WTC11 (cell line): ENCODE data around the gene SRSF10.

Experiments used
- ESRRA ChIP-seq: sonication (generic); formaldehyde crosslinking; IDR thresholded peaks from 2 replicates; pipeline ENCODE4 v1.8.1; 2022; ENCODE audit warnings: mild to moderate bottlenecking, missing genetic modification reagents, borderline replicate concordance
- NFYB ChIP-seq: sonication (generic); formaldehyde crosslinking; conservative IDR thresholded peaks from 2 replicates; pipeline ENCODE4 v1.8.0; 2022; ENCODE audit warnings: low read depth, missing genetic modification reagents
- TEAD1 ChIP-seq: sonication (generic); formaldehyde crosslinking; IDR thresholded peaks from 2 replicates; pipeline ENCODE4 v1.8.0; 2022; ENCODE audit warnings: mild to moderate bottlenecking, missing genetic modification reagents
- TF ChIP-seq, protein P1 (sequence below): fragments of 200-600 bp; IDR thresholded peaks from 2 replicates; pipeline ENCODE4 v1.8.0; 2022; ENCODE audit warnings: antibody characterized with exemption
- TF ChIP-seq, protein P2 (sequence below): sonication (generic); formaldehyde crosslinking; conservative IDR thresholded peaks from 2 replicates; pipeline ENCODE4 v1.8.1; 2022; ENCODE audit warnings: mild to moderate bottlenecking, missing genetic modification reagents
- TF ChIP-seq, protein P3 (sequence below): sonication (generic); formaldehyde crosslinking; IDR thresholded peaks from 2 replicates; pipeline ENCODE4 v1.8.1; 2023; ENCODE audit warnings: mild to moderate bottlenecking, missing genetic modification reagents, moderate library complexity

DNA sequence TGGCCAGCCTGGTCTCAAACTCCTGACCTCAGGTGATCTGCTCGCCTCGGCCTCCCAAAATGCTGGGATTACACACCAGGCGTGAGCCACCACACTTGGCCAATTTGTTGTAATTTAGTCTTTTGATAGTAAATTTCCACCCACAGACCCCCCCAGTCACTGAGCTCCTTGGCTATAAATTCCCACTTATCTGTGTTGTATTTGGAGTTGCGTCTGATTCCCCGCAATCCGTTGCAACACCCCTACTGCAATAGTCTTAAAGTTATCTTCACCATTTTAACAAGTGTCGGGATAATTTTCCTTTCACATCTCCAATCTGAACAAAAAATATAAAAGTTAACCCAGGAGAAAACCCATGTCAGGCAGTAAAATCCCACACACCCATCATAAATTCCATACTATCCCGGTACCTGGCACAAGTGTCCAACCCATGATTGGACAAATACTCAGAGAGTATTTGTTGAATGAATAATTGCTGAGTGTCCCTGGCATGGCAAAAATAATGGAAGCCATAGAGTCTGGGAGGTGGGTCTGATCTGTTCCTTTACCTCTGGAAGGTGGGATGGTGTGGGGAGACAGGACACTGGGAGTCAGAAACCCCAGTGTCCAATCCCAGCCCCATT lies 57.7 kb downstream of the SRSF10 start:
- TF ChIP-seq, protein P1, sequence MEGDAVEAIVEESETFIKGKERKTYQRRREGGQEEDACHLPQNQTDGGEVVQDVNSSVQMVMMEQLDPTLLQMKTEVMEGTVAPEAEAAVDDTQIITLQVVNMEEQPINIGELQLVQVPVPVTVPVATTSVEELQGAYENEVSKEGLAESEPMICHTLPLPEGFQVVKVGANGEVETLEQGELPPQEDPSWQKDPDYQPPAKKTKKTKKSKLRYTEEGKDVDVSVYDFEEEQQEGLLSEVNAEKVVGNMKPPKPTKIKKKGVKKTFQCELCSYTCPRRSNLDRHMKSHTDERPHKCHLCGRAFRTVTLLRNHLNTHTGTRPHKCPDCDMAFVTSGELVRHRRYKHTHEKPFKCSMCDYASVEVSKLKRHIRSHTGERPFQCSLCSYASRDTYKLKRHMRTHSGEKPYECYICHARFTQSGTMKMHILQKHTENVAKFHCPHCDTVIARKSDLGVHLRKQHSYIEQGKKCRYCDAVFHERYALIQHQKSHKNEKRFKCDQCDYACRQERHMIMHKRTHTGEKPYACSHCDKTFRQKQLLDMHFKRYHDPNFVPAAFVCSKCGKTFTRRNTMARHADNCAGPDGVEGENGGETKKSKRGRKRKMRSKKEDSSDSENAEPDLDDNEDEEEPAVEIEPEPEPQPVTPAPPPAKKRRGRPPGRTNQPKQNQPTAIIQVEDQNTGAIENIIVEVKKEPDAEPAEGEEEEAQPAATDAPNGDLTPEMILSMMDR = no peak
- TF ChIP-seq, protein P2, sequence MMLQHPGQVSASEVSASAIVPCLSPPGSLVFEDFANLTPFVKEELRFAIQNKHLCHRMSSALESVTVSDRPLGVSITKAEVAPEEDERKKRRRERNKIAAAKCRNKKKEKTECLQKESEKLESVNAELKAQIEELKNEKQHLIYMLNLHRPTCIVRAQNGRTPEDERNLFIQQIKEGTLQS (CRISPR knock-in tag) = no peak
- no peak for TF ChIP-seq TEAD1 (CRISPR knock-in tag)
- TF ChIP-seq, protein P3, sequence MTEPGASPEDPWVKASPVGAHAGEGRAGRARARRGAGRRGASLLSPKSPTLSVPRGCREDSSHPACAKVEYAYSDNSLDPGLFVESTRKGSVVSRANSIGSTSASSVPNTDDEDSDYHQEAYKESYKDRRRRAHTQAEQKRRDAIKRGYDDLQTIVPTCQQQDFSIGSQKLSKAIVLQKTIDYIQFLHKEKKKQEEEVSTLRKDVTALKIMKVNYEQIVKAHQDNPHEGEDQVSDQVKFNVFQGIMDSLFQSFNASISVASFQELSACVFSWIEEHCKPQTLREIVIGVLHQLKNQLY = no peak
- no peak for TF ChIP-seq ESRRA (CRISPR knock-in tag)
- no peak for TF ChIP-seq NFYB (CRISPR knock-in tag)
